Esophagus squamous epithelium (tissue), 4 donors: ENCODE data around the gene PRKAR1B.

Experiments
- CTCF ChIP-seq, 6 experiments: fragments of 450-650 bp in 4 of 6; fragments of 200-600 bp in 2 of 6; sonication (generic) in 2 of 6; IDR thresholded peaks; one replicate each; pipeline ENCODE4 v1.5.1; 2016 to 2019; ENCODE audit warnings: antibody characterized with exemption in 6 of 6, mild to moderate bottlenecking in 4 of 6, moderate library complexity in 4 of 6
- POLR2A ChIP-seq, 4 donors: fragments of 450-650 bp; IDR thresholded peaks; one replicate each; pipeline ENCODE4 v1.6.1; 2017; ENCODE audit warnings: antibody characterized with exemption in 4 of 4, mild to moderate bottlenecking in 4 of 4, moderate library complexity in 3 of 4

DNA sequence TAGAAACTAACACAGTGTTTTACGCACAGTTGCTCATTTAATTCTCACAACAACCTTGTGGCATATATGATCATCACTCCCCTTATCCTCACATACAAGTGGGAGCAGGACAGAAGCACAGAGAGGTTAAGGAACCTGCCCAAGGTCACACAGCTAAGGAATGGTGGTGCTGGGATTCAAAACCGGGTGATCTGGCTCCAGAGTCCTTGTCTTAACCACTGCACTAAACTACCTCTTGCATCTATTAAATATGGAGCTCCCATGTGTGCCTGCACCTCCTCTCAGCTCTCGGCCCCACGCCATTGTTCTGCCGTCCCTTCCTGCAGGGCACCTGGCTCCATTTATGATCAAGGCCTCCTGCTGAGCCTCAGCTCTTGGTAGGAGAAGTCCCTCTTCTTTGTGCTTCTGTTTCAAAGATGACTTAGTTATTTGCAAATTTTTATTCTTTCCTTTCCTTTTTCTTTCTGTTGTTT, 107.7 kb downstream of the PRKAR1B start:
- TF ChIP-seq CTCF (IDR thresholded peaks at IDR 0.05) (no peak), POLR2A (IDR thresholded peaks at IDR 0.05) (no peak)
